ENCODE results near the gene OR6Y1. TPM values are rescaled to one million over a fixed set of nuclear protein-coding genes. Genes with fewer than 3 reads are reported as not detected.

OR6Y1 gene
- total and polyA plus RNA-seq, 2 donors (not counting 3 experiments of a cell fraction or from before 2014, with no cell fraction given): not detected

DNA sequence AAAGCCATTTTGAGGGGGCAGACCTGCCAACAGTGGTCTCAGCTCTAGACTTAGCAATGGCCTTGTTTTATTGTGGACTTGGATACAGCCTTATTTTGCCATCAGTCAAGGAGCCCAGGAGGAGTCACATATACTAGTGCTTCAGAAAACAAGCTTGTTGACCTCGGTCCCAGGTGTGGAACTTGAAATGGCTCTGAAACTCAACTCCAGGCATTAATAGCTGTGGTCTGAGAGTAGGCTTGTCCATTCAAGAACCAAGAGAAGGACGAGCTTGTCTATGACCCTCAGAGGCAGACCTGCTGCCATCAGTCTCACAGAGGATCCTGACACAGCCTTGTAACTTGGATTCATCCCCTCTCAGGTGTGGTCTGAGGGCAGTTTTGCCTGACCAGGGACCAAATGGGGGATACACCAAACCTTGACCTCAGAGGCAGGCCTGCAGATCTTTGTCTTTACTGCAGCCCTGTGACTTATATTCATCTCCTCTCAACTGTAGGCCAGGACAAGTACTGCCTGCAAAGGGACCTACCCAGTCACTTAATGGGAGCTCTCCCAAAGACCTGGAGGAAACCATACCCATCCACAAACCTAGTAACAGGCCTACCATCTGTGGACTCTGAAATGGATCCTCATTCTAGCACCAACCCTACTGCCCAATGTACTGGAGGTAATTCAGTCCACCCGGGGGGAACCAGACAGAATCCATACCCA, 33.1 kb downstream of the OR6Y1 start:
- H4K20me1 ChIP-seq (replicated peaks; ENCODE audit: control insufficient read depth, extremely low read depth, insufficient read depth, low read length): no peaks in the 10 kb centered on the region
- H3K9me1 ChIP-seq (replicated peaks; ENCODE audit: control insufficient read depth, extremely low read depth, insufficient read depth, low read length): no peaks in the 10 kb centered on the region
- no peaks in the 10 kb centered on the region for H3K27me3 ChIP-seq (ENCODE audit: control insufficient read depth in 2 of 2, insufficient read depth in 2 of 2, low read length in 2 of 2)
- CTCF ChIA-PET: interaction anchor here (1.6 to 2.7 kb wide), 2 partner anchors 15 to 317 kb away, joined by 4 to 9 read pairs; no protein-coding TSS in a partner anchor
- BruUV-seq (replicated peaks): no TSS peak
- no peaks in the 10 kb centered on the region for H3K9me3 ChIP-seq (replicated peaks; ENCODE audit: control insufficient read depth, insufficient read depth, low read length)
- POLR2A ChIA-PET: no interaction called here
- no peak overlapping the region for H3K4me3 ChIP-seq (replicated peaks in 1 of 3; ENCODE audit: insufficient read depth in 1 of 3, low read depth in 1 of 3, low read length in 3 of 3)
- H3K36me3 ChIP-seq (ENCODE audit: control insufficient read depth in 2 of 2, extremely low read depth in 1 of 2, insufficient read depth in 2 of 2, low read length in 2 of 2): no peaks in the 10 kb centered on the region
- no peak overlapping the region for H3K27ac ChIP-seq (ENCODE audit: insufficient read depth, low read depth, low read length)
- H3K9ac ChIP-seq (replicated peaks; ENCODE audit: extremely low read depth, insufficient read depth, low read length): no peak overlapping the region
- FAIRE-seq: no peak
- dilution Hi-C loops (cut with MboI; ENCODE audit: extremely low pct_ligation_motif_present, low sequenced_read_pairs): no loop called here
- no peaks in the 10 kb centered on the region for H3K4me1 ChIP-seq (ENCODE audit: control insufficient read depth, extremely low read depth, insufficient read depth, low read length)
- H3K4me2 ChIP-seq (ENCODE audit: insufficient read depth, low read length): no peak overlapping the region
- TF ChIP-seq JUN (IDR thresholded peaks at IDR 0.05; ENCODE audit: borderline replicate concordance, insufficient read depth, insufficient read length, low read depth) (no peak), MAX (IDR thresholded peaks at IDR 0.05; ENCODE audit: insufficient read depth, insufficient read length) (no peak), POLR2AphosphoS5 (IDR thresholded peaks at IDR 0.05; ENCODE audit: insufficient read depth, low read depth, low read length) (no peak), MYC (IDR thresholded peaks at IDR 0.05; ENCODE audit: low read depth, low read length) (no peak), GATA2 (IDR thresholded peaks at IDR 0.05; ENCODE audit: insufficient read depth, insufficient read length, low read depth, low read length) (no peak), POLR2A (IDR thresholded peaks at IDR 0.05; ENCODE audit: low read depth, low read length) (no peak), EZH2 (IDR thresholded peaks at IDR 0.05; ENCODE audit: borderline replicate concordance, low read depth, low read length, severe bottlenecking) (no peak), CTCF (IDR thresholded peaks at IDR 0.05; ENCODE audit: extremely low read depth in 1 of 2, insufficient read depth in 1 of 2, low read depth in 1 of 2, low read length in 2 of 2) (no peak)
- no peak for DNase-seq (ENCODE audit: low read depth, low spot score)
- intact Hi-C loops (cut with micrococcal nuclease): no loop called here
- H2AFZ ChIP-seq (ENCODE audit: low read depth, low read length): no peak overlapping the region
- H3K79me2 ChIP-seq (ENCODE audit: control insufficient read depth, insufficient read depth, low read length): no peaks in the 10 kb centered on the region
